ENCODE measurements around the gene KMT5B.

DNA sequence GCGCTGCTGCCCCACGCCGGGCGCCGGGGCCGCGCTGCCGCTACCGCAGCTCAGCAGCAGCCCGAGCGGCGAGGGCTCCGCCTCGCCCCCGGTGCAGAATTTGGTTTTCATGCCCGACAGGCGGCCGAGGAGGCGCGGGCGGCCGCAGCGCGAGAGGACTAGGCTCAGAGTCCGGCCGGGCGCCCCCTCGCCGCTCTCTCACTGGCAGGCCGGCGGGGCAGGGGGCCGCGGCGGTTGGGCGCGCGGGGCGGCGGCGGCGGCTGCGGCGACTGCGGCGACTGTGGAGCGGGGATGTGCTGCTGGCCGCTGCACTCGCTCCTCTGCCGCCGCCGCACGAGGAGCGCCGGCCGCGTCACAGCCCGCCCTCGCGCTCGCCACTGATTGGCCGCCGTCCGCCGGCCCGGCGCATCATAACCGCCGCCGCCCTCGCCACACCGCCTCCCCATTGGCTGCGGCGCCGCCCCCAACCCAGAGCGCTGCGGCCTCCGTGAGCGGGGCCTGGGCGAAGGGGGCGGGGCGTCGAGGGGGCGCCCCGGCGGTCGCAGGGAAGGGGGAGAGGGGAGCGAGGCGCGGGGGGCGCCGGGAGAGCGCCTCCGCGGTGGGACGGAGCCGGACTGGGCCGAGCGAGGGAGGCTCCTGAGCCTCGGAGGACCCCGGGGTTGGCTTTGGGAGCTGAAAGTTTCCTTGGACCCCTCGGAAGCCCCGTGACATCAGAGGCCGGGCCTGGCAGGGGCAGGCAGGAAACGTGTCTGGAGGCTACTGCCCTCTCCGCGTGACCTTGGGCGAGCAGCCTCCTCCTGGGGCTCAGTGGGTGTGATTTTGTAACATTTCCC is 91.8 kb downstream of the KMT5B start, which contains the start of gene CHKA:
- TF ChIP-seq, protein P1, sequence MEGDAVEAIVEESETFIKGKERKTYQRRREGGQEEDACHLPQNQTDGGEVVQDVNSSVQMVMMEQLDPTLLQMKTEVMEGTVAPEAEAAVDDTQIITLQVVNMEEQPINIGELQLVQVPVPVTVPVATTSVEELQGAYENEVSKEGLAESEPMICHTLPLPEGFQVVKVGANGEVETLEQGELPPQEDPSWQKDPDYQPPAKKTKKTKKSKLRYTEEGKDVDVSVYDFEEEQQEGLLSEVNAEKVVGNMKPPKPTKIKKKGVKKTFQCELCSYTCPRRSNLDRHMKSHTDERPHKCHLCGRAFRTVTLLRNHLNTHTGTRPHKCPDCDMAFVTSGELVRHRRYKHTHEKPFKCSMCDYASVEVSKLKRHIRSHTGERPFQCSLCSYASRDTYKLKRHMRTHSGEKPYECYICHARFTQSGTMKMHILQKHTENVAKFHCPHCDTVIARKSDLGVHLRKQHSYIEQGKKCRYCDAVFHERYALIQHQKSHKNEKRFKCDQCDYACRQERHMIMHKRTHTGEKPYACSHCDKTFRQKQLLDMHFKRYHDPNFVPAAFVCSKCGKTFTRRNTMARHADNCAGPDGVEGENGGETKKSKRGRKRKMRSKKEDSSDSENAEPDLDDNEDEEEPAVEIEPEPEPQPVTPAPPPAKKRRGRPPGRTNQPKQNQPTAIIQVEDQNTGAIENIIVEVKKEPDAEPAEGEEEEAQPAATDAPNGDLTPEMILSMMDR (IDR thresholded peaks at IDR 0.05), result no peak
- no peak for TF ChIP-seq ZFX (IDR thresholded peaks at IDR 0.05; ENCODE audit: borderline replicate concordance)

Measured in 22Rv1 (cell line).